A549 treated with Mapracorat at 1 μM for 4 hours (cell line): ENCODE measurements around the gene SPATA31A6. TPM values are rescaled to one million over a fixed set of nuclear protein-coding genes. Genes with fewer than 3 reads are reported as not detected.

Experiments
- total RNA-seq: library from RNA; stranded (reverse); fragments of 200-300 nt; extraction: Qiagen RNA extraction; gene quantifications from 5 replicates; pipeline ENCODE4 v1.2.3, GENCODE V29; 2022

Gene SPATA31A6
- total RNA-seq: not detected in 5 replicates

GRCh38 chr9:42183359-42183758 is at the start of gene SPATA31A6:
Gene SPATA31A6, plus strand, starts transcription at chr9:42183659. Its CDS starts 29 bp downstream, at chr9:42183688.

Other genes starting within 250 kb of the SPATA31A6 start
- gene CNTNAP3B, start 54.2 kb upstream of the SPATA31A6 start, total RNA-seq: 12.4 to 17.5 TPM (median 14.8 TPM) in 5 replicates